Activated CD4-positive, alpha-beta T cell treated with anti-CD3 and anti-CD28 coated beads, Interleukin-2, Interleukin-6, amounts not matched to agents 100 ng/mL and 50 ng/mL, durations not matched to agents 16 hours and 8 hours (primary cell): ENCODE measurements around the gene RAP1A.
"Not testable (repeated sequence)": the region's sequence is repeated elsewhere in the genome, so short reads cannot be mapped to it uniquely, and the experiment has no call there.

Source experiments
- DNase-seq: peaks from one replicate; pipeline ENCODE4 v3.0.0-alpha.2; 2020

The RAP1A gene

DNA sequence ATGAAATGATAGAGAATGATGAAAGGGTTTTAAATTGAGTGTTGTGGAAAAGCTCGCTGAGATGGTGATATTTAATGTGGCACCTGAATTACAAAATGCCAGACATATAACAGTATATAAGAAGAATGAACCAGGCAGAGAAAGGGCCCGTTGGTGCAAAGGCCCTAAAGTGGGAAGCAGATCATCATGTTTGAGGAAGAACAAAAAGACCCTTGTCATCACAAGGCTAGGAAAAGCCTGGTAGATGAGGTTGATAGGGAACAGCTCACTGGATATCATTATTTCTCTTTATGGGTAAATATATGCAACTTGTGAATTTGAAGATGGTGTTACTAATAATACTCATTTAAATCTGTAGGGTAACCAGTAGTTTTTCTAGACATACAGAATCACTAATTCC lies 11.0 kb downstream of the RAP1A start:
- no peak for DNase-seq

- DNase-seq, result no peak
Measured at GRCh38 chr1:111631502-111631901, 11.9 kb downstream of the RAP1A start.

DNA sequence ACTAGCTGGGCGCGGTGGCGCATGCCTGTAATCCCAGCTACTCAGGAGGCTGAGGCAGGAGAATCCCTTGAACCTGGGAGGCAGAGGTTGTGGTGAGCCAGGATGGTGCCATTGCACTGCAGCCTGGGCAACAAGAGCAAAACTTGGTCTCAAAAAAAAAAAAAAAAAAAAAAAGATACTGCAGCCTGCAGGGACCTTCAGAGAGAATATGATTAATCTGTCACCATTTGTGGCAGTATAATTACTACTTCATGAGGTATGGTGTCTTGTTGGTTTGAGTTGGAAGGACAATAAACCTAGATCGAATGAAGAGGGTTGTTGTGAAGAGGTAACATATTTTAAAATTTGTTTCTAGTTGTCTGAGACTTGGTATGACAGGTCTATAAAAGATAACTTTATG lies 13.2 kb downstream of the RAP1A start:
- not testable (repeated sequence) for DNase-seq

- DNase-seq, result no peak
Measured at GRCh38 chr1:111633736-111634247, 14.2 kb downstream of the RAP1A start.

- no peak for DNase-seq
Measured at GRCh38 chr1:111635324-111636009, 15.9 kb downstream of the RAP1A start.

DNA sequence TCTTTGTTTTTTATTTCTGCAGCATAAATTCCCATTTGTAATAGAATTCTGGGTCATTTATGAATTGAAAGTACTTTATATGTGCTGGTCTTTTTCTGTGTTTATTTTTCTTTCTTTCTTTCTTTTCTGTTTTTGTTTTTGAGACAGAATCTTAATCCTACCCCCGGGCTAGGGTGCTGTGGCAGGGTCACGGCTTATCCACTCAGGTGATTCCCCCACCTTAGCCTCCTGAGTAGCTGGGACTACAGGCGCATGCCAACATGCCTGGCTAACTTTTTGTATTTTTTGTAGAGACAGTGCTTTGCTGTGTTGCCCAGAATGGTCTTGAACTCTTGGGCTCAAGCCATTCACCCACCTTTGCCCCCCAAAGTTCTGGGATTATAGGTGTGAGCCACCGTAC lies 18.7 kb downstream of the RAP1A start:
- no peak for DNase-seq

DNA sequence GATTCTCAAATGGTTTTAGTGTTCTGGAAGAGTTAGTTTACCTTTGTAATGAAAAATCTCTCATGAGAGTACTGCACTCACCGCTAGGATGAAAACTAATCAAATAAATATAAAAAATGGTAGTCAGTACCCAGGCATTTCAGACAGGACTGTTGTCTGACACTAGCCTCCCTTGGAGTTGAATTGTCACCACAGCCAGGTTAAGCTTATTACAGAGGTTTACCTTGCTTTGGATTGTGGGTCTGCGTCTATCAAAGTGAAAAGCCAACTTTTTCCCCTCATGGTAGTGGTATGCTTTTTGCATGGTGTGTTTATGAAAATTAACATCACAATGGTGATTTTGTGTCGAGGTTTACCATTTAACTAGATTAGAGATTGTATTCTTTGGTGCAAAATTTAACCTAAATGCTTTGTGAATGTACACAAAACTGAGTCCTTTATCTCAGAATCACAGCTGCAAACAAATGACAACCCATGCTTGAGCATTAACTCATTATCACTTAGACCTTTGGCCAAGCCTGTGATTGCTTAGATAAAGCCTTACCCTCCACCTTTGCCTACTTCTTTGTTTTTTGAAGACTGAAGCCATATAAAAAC lies 20.1 kb downstream of the RAP1A start:
- no peak for DNase-seq

DNA sequence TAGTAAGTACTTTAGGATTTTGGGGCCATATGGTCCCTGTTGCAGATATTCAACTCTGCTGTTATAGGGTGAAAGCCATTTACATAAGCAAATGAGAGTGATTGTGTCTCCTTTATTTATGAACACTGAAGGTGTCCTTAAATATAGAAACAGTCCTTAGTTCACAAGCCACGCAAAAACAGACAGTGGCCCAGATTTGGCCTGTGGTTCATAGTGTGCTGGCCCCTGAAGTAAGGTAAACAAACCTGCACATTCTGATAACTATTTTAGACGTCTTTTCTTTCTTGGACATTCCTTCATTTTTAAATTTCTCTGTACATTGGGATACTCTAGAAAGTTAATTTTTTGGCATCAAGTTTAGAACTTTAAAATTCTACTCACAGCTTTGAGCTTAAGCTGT lies 23.5 kb downstream of the RAP1A start:
- DNase-seq, result no peak

- DNase-seq, result no peak
Measured at GRCh38 chr1:111643696-111644095, 24.1 kb downstream of the RAP1A start.

DNA sequence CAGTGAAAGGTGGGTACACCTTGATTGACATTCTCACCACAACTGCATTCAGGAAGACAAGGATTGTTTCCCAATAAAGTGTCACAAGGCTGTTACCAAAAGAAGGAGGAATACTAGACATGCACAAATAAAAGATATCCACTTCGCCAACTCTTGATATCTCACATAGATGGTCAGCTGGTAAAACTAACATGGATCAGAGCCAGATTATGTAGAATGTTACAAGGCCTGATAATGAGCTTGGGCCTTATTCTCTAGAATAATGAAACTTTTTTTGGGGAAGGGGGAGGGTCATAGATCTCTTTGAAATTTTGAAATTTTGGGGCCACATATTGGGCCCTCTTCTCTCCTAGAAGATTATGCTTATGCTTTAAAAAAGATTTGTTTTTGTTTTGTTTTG lies 24.9 kb downstream of the RAP1A start:
- DNase-seq, result no peak

DNA sequence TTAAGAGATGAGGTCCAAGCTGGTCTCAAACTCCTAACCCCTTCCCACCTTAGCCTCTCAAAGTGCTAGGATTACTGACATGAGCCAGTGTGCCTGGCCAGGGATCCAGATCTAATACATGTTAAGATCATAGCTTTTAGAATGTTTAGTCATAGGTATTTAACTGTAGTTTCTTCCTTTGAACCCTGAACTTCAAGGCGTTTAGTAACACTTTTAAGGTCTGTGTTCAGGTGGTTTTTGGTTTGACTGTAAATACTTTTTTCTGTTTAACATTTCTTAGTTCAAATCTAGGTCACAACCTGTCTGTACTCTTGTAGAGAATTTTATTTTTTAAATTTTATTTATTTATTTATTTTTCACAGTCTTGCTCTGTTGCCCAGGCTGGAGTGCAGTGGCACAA lies 28.1 kb downstream of the RAP1A start:
- DNase-seq, result no peak

DNA sequence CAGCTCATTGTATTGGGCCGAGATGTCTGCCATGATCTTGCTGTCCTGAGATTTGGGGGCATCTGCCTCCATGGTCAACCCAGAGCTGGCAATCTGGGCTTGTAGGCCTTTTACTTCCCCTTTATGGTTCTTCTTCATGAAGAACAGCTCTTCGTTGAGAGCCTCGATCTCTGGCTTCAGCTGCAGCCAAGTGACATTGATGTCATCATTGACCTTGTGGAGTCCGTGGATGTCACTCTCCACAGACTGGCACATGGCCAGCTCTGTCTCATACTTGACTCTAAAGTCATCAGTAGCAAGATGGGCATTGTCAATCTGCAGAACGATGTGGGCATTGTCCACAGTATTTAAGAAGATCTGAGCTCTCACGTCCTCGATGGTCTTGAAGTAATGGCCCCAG lies 29.2 kb downstream of the RAP1A start:
- no peak for DNase-seq

GRCh38 chr1:111649227-111649626 lies 29.6 kb downstream of the RAP1A start:
- DNase-seq, result no peak

GRCh38 chr1:111649648-111650047 lies 30.1 kb downstream of the RAP1A start:
- no peak for DNase-seq

DNA sequence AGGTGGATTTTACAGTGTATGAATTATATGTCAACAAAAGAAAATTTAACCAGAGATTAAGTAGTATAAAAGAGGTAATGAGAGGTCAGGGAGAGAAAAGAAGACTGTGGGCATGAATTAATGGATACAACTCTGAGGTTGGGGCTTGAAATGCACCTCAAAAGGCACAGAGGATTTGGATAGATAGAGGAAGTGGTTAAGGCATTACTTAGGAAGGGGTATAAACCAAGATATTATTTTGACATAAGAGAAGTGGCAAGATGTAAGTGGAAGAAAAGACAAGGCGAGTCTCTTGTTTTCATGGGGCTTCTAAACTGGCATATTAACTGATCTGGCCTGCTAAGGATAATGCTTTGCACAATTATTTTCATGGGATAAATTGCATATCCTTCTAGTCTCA lies 34.1 kb downstream of the RAP1A start:
- no peak for DNase-seq

DNA sequence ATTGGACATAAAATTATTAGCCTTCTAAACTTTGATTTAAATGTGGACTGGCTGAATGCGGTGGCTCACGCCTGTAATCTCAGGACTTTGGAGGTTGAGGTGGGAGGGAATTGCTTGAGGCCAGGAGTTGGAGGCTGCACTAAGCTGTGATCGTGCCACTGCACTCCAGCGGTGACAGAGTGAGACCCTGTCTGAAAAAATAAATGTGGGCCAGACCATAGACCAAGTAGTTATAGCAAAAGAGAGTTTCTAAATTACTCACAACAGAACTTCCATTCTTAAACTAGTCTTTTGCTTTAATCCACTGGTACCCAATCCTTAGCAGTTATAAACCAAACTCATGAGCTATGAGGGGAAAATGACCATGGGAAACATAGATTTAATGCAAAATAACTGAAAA lies 35.2 kb downstream of the RAP1A start:
- peak; percentile 60 for DNase-seq

DNA sequence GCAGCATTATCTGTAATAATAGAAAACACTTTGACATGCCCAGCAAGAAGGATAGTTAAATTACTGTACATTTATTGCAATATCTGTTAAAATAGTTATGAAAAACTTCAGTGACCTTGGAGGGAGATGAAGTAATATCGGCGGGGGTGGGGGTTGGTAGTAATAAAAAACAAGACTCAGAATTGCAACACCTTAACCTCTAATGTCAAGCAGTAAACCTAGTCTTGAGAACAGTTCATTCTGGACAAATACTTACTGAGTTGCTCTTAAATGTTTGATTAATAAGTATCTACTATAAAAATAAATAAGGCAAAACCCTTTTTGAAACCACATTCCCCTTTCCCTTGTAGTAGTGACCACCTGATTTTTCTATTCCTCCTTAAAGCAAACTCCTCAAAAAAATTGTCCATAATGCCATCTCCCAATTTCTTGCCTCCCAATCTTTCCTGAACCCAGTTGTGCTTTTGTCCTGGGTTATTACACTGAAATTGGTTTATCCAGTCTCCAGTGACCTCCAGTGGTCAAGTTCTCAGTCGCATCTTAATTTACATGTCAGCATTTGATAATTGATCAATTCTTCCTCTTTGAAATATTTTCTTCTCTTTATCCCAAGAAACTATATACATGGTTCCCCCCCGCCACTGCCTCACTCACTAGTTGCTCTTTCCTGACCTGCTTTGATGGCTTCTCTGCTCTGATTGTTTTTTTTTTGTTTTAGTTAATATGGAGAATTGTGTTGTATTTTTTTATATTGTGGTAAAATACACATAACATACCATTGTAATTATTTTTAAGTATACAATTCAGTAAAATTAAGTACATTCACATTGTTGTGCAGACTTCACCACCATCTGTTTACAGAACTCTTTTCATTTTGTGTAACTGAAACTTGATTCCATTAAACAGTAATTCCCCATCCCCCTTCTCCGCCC lies 36.8 kb downstream of the RAP1A start:
- DNase-seq, result peak; percentile 23

DNA sequence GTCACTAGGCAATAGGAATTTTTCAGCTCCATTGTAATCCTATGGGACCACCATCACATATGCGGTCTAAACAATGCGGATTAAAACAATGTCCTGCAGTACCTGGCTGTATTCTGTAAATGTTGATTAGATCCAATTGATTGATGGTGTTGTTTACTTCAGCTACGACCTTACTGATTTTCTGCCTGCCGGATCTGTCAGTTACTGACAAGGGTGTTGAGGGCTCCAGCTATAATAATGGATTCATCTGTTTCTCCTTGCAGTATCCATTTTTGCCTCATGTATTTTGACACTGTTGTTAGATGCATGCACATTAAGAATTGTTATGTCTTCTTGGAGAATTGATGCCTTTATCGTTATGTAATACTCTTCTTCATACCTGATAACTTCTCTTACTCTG lies 39.0 kb downstream of the RAP1A start:
- no peak for DNase-seq

GRCh38 chr1:111660204-111661150 lies 40.9 kb downstream of the RAP1A start:
- peak; percentile 15 for DNase-seq

- no peak for DNase-seq
Measured at GRCh38 chr1:111664652-111665051, 45.1 kb downstream of the RAP1A start.

GRCh38 chr1:111665497-111665896 lies 45.9 kb downstream of the RAP1A start:
- no peak for DNase-seq

DNA sequence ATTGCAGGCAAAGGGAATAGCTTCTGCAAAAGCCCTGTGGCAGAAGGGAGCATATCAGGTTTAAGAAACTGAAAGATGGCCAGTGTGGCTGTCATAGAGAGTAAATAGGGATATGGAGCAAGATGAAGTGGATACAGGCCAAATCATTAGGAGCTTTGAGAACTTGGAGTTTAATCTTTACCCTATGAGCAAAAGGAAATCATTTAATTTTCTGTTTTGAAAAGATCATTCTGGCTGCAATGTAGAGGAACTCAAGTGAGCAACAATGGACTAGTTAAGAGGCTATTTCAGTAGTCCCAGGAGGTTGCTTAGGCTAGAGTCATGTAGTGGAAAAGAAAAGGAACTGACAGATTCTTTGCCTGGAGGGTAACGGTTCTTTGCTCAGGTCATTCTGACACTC lies 47.2 kb downstream of the RAP1A start:
- DNase-seq, result no peak

DNA sequence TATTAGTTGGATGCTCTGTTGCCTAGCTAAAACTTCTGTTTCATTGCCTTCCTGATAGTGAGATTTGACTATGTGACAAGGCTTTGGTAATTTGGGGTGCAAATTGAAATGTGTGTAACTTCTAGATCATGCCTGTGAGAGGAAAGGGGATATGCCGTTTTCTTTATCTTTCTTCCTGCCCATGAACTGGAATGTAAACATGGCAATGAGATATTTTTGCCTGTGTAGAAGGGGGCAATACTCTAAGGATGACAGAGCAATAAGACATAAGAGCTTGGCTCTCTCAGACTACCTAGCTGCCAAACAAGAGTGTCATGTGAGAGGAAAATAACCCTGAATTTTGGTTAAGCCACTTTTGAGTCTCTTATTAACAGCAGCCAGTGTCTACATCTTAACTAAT lies 49.7 kb downstream of the RAP1A start:
- DNase-seq, result no peak
